GM21367 (cell line): ENCODE data around the gene EP400.
"Not testable (repeated sequence)": the region's sequence is repeated elsewhere in the genome, so short reads cannot be mapped to it uniquely, and the experiment has no call there.

ENCODE experiments used
- ATAC-seq: cut with Tn5 transposase; IDR thresholded peaks from one replicate; pipeline ENCODE4 v1.9.1; 2021; ENCODE audit not compliant: unreplicated experiment

Gene EP400

GRCh38 chr12:132081423-132081822 lies 131.7 kb downstream of the EP400 start:
- no peak for ATAC-seq

GRCh38 chr12:132083614-132083940 lies 133.8 kb downstream of the EP400 start:
- ATAC-seq = no peak

DNA sequence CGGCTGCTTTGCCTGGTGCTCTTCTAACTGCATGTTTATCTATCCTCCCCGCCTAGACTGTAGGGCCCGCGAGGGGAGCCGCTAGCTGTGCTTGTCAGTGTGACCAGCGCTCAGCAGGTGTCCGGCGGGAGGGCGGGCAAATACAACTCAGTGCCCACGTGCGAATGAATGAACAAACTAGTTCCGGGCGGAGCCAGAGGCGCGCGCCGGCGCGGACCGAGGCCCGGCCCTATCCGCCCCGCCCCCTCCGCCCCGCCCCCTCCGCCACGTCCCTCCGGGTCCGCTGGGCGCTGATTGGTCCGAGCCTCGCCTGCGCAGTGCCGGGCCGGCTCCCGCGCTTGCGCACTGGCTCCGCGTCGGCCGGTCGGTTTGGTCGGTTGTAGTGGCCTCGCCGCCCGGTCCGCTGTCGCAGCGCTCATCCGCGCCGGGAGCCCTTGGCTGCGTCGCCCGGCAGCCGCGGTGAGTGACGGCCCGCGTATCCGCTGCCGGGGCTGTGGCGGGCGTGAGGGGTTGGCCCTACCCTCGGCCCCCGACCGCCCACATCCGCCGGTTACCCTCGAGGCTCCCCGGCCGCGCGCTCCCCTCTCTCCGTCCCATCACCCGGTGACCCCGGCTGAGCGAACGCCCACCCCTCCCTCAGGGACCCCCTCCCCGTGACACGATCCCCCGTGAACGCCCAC lies 134.3 kb downstream of the EP400 start:
- ATAC-seq = peak; percentile 77

DNA sequence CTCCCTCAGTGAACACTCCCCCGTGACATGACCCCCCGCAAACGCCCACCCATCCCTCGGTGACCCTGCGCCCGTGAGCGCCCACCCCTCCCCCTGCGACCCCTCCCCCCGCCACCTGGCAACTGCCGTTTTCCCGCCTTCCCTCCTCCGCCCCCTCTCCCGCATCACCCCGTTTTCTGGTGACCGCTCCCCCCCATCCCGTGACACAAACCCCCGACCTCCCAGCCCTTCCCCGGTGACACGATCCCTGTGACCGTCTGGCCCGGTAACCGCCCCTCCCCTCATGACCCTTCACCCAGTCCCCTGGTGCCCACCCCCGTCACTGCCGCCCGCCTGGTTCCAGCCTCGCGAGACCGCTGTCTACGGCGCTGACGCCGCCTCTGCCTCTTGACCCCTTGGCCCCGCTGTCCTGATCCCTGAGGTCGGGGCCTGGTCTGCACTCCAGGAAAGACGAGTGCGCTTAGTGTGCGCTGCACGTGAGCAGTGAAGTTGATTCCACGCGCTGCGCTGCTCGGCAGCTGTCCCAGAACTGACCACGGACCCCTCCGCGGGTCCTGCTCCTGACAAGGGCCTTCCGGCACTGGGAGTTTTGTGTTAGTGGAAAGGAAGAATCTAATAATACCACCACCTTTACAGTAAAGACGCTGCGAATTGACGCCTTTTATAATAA lies 135.0 kb downstream of the EP400 start:
- no peak for ATAC-seq

- ATAC-seq = no peak
These were observed 135.5 kb downstream of the EP400 start for GRCh38 chr12:132085291-132085635.

DNA sequence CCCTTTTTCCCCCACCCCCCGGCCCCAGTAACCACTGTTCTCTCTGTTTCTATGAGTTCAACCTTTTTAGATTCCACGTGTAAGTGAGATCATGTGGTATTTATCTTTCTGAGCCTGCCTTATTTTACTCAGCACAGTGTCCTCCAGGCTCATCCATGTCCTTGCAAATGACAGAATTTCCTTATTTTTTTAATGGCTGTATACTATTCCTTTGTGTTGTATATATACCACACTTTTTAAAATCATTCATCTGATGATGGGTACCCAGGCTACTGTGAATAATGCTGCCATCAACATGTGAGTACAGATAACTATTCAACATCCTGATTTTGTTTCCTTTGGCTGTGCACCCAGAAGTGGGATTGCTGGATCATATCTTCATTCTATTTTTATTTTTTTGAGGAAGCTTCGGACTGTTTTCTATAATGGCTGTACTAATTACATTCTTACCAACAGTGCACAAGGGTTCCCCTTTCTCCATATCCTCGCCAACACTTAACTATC lies 139.7 kb downstream of the EP400 start:
- ATAC-seq = no peak

DNA sequence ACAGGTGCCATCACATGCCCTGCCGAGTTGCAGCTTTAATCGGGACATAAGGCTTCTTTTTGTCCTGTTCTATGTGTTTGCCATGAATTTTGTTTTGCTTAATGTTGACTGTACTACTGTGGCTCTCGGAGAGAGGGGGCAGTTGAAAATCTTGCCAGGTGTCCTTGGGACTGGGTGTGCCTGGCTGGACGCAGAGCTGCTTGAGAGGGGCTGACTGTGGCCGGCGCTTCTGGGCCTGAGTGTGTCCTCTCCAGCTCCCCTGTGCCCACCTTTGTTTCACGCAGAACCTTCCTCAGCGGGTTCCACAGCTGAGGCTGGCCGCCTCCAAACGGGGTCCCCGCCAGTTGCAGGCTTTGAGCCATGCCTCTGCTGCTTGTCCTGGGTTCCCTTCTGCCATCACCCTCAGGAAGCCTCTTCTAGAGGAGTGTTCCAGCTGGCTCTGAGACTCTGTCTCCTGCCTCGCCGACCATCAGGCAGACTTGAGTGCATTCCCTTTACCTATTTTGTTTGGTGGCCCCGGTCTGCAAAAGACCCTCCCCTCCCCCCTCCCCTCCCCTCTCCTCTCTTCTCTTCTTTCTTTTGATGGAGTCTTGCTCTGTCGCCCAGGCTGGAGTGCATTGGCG lies 144.6 kb downstream of the EP400 start:
- no peak for ATAC-seq

DNA sequence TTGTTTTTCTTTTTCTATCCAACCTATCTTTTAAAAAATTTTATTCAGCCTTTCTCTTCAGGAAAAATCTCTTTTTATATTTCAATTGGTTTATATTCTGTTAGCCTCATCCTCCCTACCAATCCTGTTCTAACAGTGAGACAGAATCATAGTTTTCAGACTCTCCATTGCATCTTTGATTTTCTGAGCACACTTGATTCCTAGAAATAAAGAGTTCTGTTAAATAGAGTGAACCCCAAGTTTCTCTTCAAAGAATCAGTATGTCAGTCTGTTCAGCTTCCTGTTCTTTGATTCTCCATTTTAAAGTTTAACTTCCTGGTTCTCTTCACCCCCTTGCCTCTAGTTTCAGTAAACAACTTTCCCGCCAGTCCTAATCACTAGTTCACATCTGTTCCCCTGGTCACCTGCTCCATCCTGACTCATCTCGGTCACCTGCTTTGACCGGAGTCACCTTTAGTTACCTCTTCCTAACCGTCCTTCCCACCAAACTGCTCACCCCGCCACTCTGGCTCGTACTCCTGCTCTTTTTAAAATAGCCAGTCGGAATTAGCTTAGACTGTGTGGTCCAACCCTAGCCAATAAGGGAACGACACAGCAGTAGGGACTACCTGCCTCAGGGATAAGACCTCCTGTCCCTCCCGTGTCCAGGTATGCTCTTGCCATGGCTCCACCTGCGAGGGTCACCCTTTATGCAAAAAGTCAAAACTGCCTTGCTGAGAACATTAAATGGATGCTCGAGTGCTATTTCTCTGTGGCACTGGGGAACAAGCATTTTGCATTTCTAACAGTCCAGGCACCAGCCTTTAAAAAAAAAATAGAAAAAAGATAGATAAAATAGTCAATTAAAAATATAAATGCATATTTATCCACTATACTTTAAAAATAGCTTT lies 146.0 kb downstream of the EP400 start:
- ATAC-seq = no peak

- ATAC-seq = no peak
These were observed 150.0 kb downstream of the EP400 start for GRCh38 chr12:132099739-132100138.

DNA sequence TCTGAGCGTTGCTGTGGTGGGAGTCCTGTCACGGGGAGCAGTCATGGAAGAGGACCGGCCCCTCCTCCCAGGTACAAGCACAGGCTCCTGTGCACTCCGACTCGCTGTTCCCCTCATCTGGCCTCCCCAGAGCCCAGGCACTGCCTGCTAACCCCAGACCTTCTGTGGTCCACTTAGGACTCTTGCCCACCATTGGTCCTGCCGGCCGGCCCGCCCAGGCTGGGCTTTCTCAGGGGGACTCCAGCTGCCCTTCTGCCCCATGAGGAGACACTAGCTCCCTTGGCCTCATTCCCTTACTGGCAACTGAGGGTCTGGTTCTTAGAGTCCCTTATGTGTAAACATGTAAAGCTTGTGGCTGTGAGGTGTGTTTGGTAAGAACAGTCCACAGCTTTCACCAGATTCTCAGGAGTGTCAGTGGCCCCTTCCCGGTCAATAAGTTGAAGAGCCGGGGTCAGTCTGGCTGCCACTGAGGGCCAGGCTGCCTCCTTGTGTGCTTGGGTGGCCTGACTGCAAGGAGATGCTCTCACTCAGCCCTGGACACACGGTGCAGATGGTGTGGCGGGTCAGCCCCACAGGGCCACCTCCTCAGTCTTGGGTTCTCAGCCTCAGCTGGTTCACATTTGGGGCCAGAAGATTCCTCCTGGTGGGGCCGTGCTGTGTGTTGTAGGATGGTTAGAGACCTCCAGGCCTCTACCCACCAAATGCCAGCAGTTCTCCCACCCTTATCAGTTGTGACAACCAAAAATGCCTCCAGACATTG lies 150.7 kb downstream of the EP400 start:
- ATAC-seq = no peak

DNA sequence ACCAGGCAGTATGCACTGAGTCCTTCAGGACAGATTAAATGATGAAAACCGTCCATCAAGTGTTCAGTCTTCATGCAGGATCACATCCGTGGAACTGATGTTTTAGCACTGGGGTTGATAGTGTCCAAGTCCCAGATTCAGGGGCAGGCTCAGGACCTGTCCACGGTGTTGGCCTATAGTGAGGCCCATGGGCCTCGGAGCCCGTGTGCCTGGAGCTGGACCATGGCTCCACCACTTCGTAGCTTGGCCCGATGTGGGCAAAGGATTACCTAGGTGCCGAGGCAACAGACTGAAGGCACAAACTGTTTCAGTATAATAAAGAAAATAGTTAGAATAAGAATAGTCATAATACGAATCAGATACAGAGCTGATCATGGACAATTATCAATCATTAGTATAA lies 152.6 kb downstream of the EP400 start:
- ATAC-seq = no peak

DNA sequence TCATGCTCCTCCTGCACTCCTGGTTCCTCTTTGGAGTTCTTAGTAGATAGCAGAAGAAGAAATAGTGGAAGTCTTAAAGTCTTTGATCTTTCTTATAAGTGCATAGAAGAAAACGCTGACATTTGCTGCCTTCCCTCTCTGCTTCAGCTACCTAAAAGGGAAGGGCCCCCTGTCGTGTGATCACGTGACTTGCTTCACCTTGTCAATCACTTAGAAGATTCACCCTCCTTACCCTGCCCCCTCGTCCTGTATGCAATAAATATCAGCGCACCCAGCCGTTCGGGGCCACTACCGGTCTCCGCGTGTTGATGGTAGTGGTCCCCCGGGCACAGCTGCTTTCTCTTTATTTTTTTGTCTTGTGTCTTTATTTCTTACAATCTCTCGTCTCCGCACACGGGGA lies 153.3 kb downstream of the EP400 start:
- ATAC-seq = not testable (repeated sequence)

GRCh38 chr12:132103542-132104308 lies 154.0 kb downstream of the EP400 start:
- no peak for ATAC-seq

DNA sequence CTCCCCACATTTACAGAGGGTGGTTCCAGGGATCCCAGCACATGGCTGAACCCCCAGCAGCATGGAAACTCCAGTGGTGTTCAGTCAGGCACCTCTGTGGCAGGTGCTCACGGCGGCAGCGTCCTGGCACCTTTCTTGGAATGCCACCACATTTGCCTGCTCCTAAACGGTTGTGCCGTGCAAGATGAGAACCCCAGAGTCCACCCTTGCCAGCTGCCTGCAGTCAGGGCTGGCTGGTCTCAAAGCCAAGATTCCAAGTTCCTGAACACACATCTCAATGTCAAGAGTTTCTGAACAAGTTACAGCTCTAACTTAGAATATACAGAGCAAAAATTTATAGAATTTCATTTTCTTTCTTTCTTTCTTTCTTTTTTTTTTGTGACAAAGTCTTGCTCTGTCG lies 155.7 kb downstream of the EP400 start:
- ATAC-seq = no peak

- no peak for ATAC-seq
These were observed 157.2 kb downstream of the EP400 start for GRCh38 chr12:132106921-132107320.

DNA sequence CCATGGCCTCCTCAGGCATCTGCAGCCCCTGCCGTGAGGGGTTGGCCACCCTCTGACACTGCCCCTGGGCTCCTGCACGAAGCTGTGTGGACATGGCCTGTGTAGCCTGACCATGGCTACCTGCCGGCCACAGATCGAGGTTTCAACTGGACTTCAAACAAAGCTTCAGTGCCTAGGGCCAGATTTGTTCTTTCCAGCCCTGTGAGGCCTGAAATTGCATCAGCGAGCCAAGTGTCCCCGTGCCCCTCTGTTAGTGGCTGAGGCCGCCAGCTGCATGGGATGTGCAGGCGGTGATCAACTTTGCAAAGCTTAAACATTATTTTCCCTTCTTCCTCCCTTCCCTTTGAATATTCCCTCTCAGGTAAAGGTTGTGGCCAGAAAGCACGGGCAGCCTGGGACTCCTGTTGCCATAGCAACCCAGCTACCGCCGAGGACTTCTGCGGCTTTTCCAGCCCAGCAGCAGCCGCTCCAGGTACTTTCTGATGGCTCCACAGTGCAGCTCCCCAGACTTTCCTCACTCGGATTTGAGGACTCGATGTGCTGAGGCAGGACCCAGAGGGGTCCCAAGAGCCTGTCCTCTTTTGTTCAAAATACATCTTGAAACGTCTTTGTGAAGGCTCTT lies 158.6 kb downstream of the EP400 start:
- ATAC-seq = no peak

DNA sequence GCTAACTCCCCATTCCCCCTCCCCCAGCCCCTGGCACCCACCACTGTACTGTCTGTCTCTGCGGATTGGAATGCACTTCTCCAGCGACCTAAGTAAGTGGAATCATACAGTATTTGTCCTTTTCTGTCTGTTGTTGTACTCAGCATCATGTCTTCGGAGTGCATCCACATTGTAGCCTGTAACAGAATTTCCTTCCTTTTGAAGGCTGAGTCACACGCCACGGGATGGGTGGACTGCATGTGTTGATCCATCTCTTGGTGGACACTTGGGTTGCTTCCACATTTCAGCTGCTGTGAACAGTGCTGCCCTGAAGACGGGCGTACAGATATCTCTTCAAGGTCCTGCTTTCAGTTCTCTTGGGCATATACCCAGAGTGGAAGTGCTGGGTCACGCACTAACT lies 160.0 kb downstream of the EP400 start:
- no peak for ATAC-seq

DNA sequence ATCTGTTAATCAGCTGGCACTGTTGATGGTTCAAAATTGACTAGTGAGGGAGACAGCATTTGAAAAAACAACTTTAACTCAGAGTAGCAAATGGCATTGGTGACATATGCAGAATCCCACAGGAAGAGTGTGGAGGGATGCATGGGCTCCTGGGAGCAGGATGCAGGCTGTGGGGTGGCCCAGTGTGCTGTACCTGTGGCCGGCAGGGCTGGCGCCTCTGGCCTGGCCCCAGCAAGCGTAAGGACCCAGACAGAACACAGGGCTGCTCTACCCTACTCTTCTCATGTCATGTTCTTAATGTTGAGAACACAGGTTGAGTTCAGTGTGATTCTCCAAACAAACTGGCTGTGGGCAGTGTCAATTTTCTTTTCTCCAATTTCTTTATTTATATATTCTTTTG lies 160.9 kb downstream of the EP400 start:
- no peak for ATAC-seq

DNA sequence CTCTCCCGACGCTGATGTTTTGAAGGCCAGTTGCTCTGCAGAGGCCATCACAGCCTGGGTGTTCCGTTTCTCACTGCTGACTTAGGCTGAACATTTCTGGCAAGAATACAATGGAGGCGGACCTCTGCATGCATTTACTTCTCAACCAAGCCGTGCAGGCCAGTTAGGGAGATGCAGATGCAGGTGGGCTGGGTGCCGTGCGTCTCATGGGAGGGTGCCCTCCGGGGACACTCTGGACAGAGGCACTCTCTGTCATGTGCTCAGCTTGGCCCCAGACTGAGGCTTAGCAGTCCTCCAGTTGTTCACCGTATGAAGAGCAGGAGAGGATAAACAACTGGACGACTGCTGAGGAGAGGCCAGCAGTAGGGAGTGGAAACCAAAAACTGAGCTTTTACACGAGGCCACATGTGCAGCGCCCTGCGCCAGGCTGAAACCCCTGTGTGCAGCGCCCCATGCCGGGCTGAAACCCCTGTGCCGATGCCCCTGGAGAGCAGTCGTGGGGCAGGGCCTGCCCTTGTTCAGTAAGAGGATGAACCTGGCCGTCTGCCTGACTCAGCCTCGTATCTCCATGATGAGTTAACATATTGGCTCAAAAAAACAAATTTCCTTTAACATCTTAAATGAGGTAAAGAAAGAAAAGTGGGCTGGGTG lies 162.0 kb downstream of the EP400 start:
- ATAC-seq = no peak
